ENCODE results near the gene H2BK1.

Gene H2BK1

GRCh38 chr7:151250181-151251132, 40.2 kb upstream of the H2BK1 start:
- POLR2A ChIA-PET: interaction anchor here (0.7 to 4.4 kb wide), 6 partner anchors 12 to 32 kb away, joined by 3 to 29 read pairs (median 10); partner anchors contain the start of genes ABCF2 and CHPF2
- no peak for TF ChIP-seq FOXA1 (IDR thresholded peaks at IDR 0.05)
- no peak for TF ChIP-seq FOXK2 (IDR thresholded peaks at IDR 0.05)
- no peak for TF ChIP-seq SUZ12 (IDR thresholded peaks at IDR 0.05)
- CTCF ChIA-PET: interaction anchor here (0.6 to 1.1 kb wide), 3 partner anchors 29 to 118 kb away, joined by 3 read pairs; no protein-coding TSS in a partner anchor
- DNase-seq (ENCODE audit: extremely low spot score): no peak

- POLR2A ChIA-PET: interaction anchor here (1.2 to 4.4 kb wide), 4 partner anchors 13 to 28 kb away, joined by 3 to 29 read pairs (median 17); partner anchors contain the start of genes ABCF2 and CHPF2
- no peak for DNase-seq (ENCODE audit: extremely low spot score)
Measured at GRCh38 chr7:151249732-151250072, 39.4 kb upstream of the H2BK1 start.

GRCh38 chr7:151249034-151249731, 38.9 kb upstream of the H2BK1 start:
- DNase-seq (ENCODE audit: extremely low spot score): peak; percentile 61
- POLR2A ChIA-PET: interaction anchor here (1.2 to 4.4 kb wide), 4 partner anchors 12 to 28 kb away, joined by 3 to 29 read pairs (median 17); partner anchors contain the start of genes ABCF2 and CHPF2
- no peak for TF ChIP-seq ARNT (IDR thresholded peaks at IDR 0.05)
- TF ChIP-seq ZNF384 (IDR thresholded peaks at IDR 0.05): no peak
- TF ChIP-seq L3MBTL2 (conservative IDR thresholded peaks at IDR 0.05): no peak
- TF ChIP-seq SP1 (IDR thresholded peaks at IDR 0.05): no peak
- TF ChIP-seq LEF1 (IDR thresholded peaks at IDR 0.05; ENCODE audit: borderline replicate concordance): no peak
- no peak for TF ChIP-seq HDGF (IDR thresholded peaks at IDR 0.05; ENCODE audit: borderline replicate concordance)
- TF ChIP-seq ELF4 (IDR thresholded peaks at IDR 0.05): no peak
- no peak for TF ChIP-seq SUZ12 (IDR thresholded peaks at IDR 0.05)
- no peak for TF ChIP-seq CTBP1 (IDR thresholded peaks at IDR 0.05; ENCODE audit: borderline replicate concordance)
- TF ChIP-seq TARDBP (IDR thresholded peaks at IDR 0.05): no peak
- TF ChIP-seq, protein P1, sequence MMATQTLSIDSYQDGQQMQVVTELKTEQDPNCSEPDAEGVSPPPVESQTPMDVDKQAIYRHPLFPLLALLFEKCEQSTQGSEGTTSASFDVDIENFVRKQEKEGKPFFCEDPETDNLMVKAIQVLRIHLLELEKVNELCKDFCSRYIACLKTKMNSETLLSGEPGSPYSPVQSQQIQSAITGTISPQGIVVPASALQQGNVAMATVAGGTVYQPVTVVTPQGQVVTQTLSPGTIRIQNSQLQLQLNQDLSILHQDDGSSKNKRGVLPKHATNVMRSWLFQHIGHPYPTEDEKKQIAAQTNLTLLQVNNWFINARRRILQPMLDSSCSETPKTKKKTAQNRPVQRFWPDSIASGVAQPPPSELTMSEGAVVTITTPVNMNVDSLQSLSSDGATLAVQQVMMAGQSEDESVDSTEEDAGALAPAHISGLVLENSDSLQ (IDR thresholded peaks at IDR 0.05): no peak
- CTCF ChIA-PET: interaction anchor here (0.6 kb wide), 1 partner anchor 303 kb away, joined by 3 read pairs; no protein-coding TSS in a partner anchor

More at GRCh38 chr7:151249732-151250072, 39.4 kb upstream of the H2BK1 start:
- CTCF ChIA-PET: interaction anchor here (0.6 kb wide), 1 partner anchor 302 kb away, joined by 3 read pairs; no protein-coding TSS in a partner anchor
- no peak for TF ChIP-seq FOXA1 (IDR thresholded peaks at IDR 0.05)
- no peak for TF ChIP-seq FOXK2 (IDR thresholded peaks at IDR 0.05)
- TF ChIP-seq LEF1 (IDR thresholded peaks at IDR 0.05; ENCODE audit: borderline replicate concordance): no peak
- TF ChIP-seq FOXM1 (IDR thresholded peaks at IDR 0.05; ENCODE audit: borderline replicate concordance): no peak
- no peak for TF ChIP-seq HDGF (IDR thresholded peaks at IDR 0.05; ENCODE audit: borderline replicate concordance)
- no peak for TF ChIP-seq CTBP1 (IDR thresholded peaks at IDR 0.05; ENCODE audit: borderline replicate concordance)
- no peak for TF ChIP-seq NFRKB (IDR thresholded peaks at IDR 0.05)
- TF ChIP-seq SUZ12 (IDR thresholded peaks at IDR 0.05): no peak
- TF ChIP-seq, protein P1 (IDR thresholded peaks at IDR 0.05): no peak
- TF ChIP-seq ELF4 (IDR thresholded peaks at IDR 0.05): no peak
- TF ChIP-seq ARNT (IDR thresholded peaks at IDR 0.05): no peak
- no peak for TF ChIP-seq ZNF384 (IDR thresholded peaks at IDR 0.05)

GRCh38 chr7:151248346-151249033, 38.2 kb upstream of the H2BK1 start, which contains the start of gene SMARCD3:
Gene SMARCD3 (minus strand): TSS chr7:151248694. CDS start chr7:151248562, 132 bp downstream.
- CTCF ChIA-PET: interaction anchor here (0.7 kb wide), 1 partner anchor 9 kb away, joined by 6 read pairs; no protein-coding TSS in a partner anchor
- TF ChIP-seq SP1 (IDR thresholded peaks at IDR 0.05) (no peak), HDGF (IDR thresholded peaks at IDR 0.05; ENCODE audit: borderline replicate concordance) (no peak), L3MBTL2 (conservative IDR thresholded peaks at IDR 0.05) (peak; percentile 41), BHLHE40 (IDR thresholded peaks at IDR 0.05; ENCODE audit: borderline replicate concordance) (no peak), SUZ12 (IDR thresholded peaks at IDR 0.05) (no peak), FOXM1 (IDR thresholded peaks at IDR 0.05; ENCODE audit: borderline replicate concordance) (peak; percentile 67; the same call in 1 of the 2 replicates), ARNT (IDR thresholded peaks at IDR 0.05) (peak; percentile 39; the same call in 1 of the 2 replicates), LEF1 (IDR thresholded peaks at IDR 0.05; ENCODE audit: borderline replicate concordance) (0 out of 2 replicates have a peak, but pooled peaks have one; percentile 10)
- POLR2A ChIA-PET: interaction anchor here (1.2 to 4.4 kb wide), 6 partner anchors 12 to 168 kb away, joined by 3 to 29 read pairs (median 17); partner anchors contain the start of genes ABCF2, CHPF2 and FASTK
- peak; percentile 76 for DNase-seq (ENCODE audit: extremely low spot score)

DNA sequence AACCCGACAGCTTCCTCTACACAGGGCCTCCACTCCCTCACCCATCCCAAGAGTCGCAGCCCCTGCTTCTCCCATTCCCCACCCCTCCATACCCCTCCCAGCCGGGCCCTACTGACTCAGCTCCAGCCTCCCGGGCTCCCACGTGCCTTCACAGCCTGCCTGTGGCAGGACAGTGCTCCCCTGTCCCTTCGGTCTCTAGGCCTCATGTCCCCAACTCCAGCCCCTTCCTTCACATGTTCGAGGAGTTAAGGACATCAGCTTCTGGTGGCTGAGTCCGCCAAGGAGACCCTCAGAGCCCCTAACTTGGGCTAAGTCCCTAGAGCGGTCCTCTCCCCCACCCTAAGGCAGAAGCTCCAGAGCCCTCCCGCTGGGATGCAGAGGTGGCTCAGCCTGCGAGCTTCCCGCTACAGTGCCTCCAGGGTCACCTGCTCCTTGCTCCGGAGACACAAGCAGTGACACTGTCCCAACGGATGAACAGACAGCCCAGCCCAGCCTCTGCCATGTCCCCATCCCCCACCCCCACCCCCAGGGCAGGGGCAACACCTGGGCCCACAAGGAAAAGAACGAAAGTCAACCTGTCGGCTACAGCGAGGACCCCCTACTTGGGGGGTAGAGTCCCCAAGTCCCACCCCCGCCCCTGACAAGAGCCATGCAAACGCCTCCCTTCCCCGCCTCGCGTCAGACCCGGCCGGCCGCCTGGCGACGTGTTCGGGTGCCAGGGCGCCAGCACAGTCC, 37.5 kb upstream of the H2BK1 start:
- ChIA-PET CTCF (interaction anchor here (0.7 to 2.3 kb wide), 7 partner anchors 10 to 68 kb away, joined by 3 to 18 read pairs (median 5); partner anchors contain the start of gene ABCF2), POLR2A (interaction anchor here (0.8 to 3.8 kb wide), 10 partner anchors 8 to 167 kb away, joined by 3 to 25 read pairs (median 6); partner anchors contain the start of genes ABCF2, CHPF2 and FASTK)
- no peak for DNase-seq (ENCODE audit: extremely low spot score)
- TF ChIP-seq ZNF384 (IDR thresholded peaks at IDR 0.05) (no peak), CTBP1 (IDR thresholded peaks at IDR 0.05; ENCODE audit: borderline replicate concordance) (no peak), L3MBTL2 (conservative IDR thresholded peaks at IDR 0.05) (peak; percentile 43)

Data from HEK293T (cell line).